DOHH2 (cell line): ENCODE measurements around the gene COX4I1.

Experiments used
- EZH2phosphoT487 ChIP-seq: fragments of 200-600 bp; sonication (generic); IDR thresholded peaks from 2 replicates; pipeline ENCODE4 v1.6.1; 2017; ENCODE audit warnings: borderline replicate concordance, mild to moderate bottlenecking, antibody characterized with exemption, low read length, moderate library complexity, mixed read lengths
- TF ChIP-seq, protein P1 (sequence below): fragments of 200-600 bp; sonication (generic); IDR thresholded peaks from one replicate; pipeline ENCODE4 v1.5.1; 2014; ENCODE audit warnings: antibody characterized with exemption, mild to moderate bottlenecking, low read depth, low read length; ENCODE audit not compliant: poor library complexity, severe bottlenecking

DNA sequence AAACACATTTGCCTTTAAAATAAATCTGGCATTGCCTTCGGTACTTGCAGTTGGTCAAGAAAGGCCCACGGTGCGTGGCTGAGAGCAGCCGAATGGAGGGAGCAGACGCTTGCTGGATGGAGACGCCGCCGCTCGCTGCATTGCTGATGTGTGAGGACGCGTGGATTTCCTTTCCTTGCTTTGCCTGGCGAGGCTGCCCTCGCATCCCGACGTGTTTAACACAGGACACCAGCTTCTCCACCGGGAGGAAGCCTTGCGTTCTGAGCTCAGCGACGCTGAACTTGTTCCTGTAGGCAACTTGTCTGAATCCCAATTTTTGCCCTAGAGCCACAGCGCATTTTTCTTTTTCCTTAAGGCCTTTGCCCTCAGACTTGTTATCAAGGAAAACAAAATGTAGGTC is 45.8 kb downstream of the COX4I1 start:
- TF ChIP-seq, protein P1, sequence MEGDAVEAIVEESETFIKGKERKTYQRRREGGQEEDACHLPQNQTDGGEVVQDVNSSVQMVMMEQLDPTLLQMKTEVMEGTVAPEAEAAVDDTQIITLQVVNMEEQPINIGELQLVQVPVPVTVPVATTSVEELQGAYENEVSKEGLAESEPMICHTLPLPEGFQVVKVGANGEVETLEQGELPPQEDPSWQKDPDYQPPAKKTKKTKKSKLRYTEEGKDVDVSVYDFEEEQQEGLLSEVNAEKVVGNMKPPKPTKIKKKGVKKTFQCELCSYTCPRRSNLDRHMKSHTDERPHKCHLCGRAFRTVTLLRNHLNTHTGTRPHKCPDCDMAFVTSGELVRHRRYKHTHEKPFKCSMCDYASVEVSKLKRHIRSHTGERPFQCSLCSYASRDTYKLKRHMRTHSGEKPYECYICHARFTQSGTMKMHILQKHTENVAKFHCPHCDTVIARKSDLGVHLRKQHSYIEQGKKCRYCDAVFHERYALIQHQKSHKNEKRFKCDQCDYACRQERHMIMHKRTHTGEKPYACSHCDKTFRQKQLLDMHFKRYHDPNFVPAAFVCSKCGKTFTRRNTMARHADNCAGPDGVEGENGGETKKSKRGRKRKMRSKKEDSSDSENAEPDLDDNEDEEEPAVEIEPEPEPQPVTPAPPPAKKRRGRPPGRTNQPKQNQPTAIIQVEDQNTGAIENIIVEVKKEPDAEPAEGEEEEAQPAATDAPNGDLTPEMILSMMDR, result no peak
- no peak for TF ChIP-seq EZH2phosphoT487
